H1 (cell line): ENCODE measurements around the gene LRRC10. TPM values are rescaled to one million over a fixed set of nuclear protein-coding genes. Genes with fewer than 3 reads are reported as not detected.

Experiments used
- ATF2 ChIP-seq: IDR thresholded peaks from 2 replicates; pipeline ENCODE4 v1.6.1; 2012; ENCODE audit warnings: low read length, inconsistent platforms
- CHD7 ChIP-seq: fragments of 300-600 bp; sonication (generic); IDR thresholded peaks from 2 replicates; pipeline ENCODE4 v1.7.1; 2012; ENCODE audit warnings: low read length, moderate library complexity, mild to moderate bottlenecking, inconsistent platforms; ENCODE audit not compliant: insufficient replicate concordance
- CTBP2 ChIP-seq: IDR thresholded peaks from 2 replicates; pipeline ENCODE4 v1.7.0; 2011; ENCODE audit warnings: borderline replicate concordance, mild to moderate bottlenecking, moderate library complexity, mixed read lengths, low read length; ENCODE audit not compliant: insufficient read depth, insufficient read length
- JUND ChIP-seq: IDR thresholded peaks from 2 replicates; pipeline ENCODE4 v1.6.1; 2011; ENCODE audit warnings: mild to moderate bottlenecking, improper control_type of control experiment, low read length
- NANOG ChIP-seq: IDR thresholded peaks from 2 replicates; pipeline ENCODE4 v1.6.1; 2011; ENCODE audit warnings: low read length, low read depth, mild to moderate bottlenecking, inconsistent platforms; ENCODE audit not compliant: insufficient read depth, poor library complexity, severe bottlenecking
- SIX5 ChIP-seq: IDR thresholded peaks from 2 replicates; pipeline ENCODE4 v1.6.1; 2011; ENCODE audit warnings: mild to moderate bottlenecking, low read depth, low read length
- SP2 ChIP-seq: IDR thresholded peaks from 2 replicates; pipeline ENCODE4 v1.6.1; 2012; ENCODE audit warnings: mild to moderate bottlenecking, low read length, inconsistent platforms
- SRF ChIP-seq: IDR thresholded peaks from 2 replicates; pipeline ENCODE4 v1.6.1; 2011; ENCODE audit warnings: mild to moderate bottlenecking, low read depth, low read length, moderate library complexity
- SUZ12 ChIP-seq: fragments of 200-600 bp; sonication (generic); IDR thresholded peaks from 2 replicates; pipeline ENCODE4 v1.6.1; 2012; ENCODE audit warnings: mild to moderate bottlenecking, inconsistent platforms, low read length, moderate library complexity, mixed read lengths
- ZNF274 ChIP-seq: IDR thresholded peaks from 2 replicates; pipeline ENCODE4 v1.7.0; 2012; ENCODE audit warnings: low read length, borderline replicate concordance; ENCODE audit errors: extremely low read depth
- polyA plus RNA-seq, 7 experiments: library from polyadenylated mRNA; depleted of rRNA in 3 of 7; stranded (reverse) in 5 of 7; unstranded in 2 of 7; fragments of >200 nt in 5 of 7; fragments of 200-250 nt in 2 of 7; gene quantifications; 1 replicate in 5 of 7; 2 replicates in 1 of 7; 4 replicates in 1 of 7; pipeline versions ENCODE4 v1.2.1 to v1.2.3, GENCODE V29; 2011 to 2013; ENCODE audit warnings: missing spikeins in 2 of 7, mixed read lengths in 2 of 7
- total RNA-seq: library from RNA; stranded (reverse); fragmentation: NEBNext Ultra II Directional; extraction: Animal tissue kit (Norgen Biotek cat#: 25700); gene quantifications from 2 replicates; pipeline ENCODE4 v1.2.1, GENCODE V29; 2021

LRRC10 gene
- total and polyA plus RNA-seq, 2 of the 8 experiments (the other 6 are each of a cell fraction or from before 2014, with no cell fraction given) = not detected

- TF ChIP-seq SP2 = no peak
- no peak for TF ChIP-seq CHD7
- TF ChIP-seq SRF = no peak
- no peak for TF ChIP-seq CTBP2
- no peak for TF ChIP-seq NANOG
- TF ChIP-seq JUND = no peak
- no peak for TF ChIP-seq ATF2
- no peak for TF ChIP-seq SUZ12
- no peak for TF ChIP-seq SIX5
- no peak for TF ChIP-seq ZNF274
Measured at GRCh38 chr12:69583203-69583602, 27.5 kb downstream of the LRRC10 start (continued).
